Cardiac ventricle fibroblast (primary cell): Measurements from ENCODE around the gene TRMT10B. TPM values are rescaled to one million over a fixed set of nuclear protein-coding genes. Genes with fewer than 3 reads are reported as not detected.

Experiments used
- total RNA-seq: library from RNA; depleted of rRNA; stranded (reverse); fragments of >200 nt; gene quantifications from 2 replicates; pipeline ENCODE4 v1.2.3, GENCODE V29; 2015

Gene TRMT10B, protein sequence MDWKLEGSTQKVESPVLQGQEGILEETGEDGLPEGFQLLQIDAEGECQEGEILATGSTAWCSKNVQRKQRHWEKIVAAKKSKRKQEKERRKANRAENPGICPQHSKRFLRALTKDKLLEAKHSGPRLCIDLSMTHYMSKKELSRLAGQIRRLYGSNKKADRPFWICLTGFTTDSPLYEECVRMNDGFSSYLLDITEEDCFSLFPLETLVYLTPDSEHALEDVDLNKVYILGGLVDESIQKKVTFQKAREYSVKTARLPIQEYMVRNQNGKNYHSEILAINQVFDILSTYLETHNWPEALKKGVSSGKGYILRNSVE
- total RNA-seq, result 2.9 and 5.3 TPM in 2 replicates

DNA sequence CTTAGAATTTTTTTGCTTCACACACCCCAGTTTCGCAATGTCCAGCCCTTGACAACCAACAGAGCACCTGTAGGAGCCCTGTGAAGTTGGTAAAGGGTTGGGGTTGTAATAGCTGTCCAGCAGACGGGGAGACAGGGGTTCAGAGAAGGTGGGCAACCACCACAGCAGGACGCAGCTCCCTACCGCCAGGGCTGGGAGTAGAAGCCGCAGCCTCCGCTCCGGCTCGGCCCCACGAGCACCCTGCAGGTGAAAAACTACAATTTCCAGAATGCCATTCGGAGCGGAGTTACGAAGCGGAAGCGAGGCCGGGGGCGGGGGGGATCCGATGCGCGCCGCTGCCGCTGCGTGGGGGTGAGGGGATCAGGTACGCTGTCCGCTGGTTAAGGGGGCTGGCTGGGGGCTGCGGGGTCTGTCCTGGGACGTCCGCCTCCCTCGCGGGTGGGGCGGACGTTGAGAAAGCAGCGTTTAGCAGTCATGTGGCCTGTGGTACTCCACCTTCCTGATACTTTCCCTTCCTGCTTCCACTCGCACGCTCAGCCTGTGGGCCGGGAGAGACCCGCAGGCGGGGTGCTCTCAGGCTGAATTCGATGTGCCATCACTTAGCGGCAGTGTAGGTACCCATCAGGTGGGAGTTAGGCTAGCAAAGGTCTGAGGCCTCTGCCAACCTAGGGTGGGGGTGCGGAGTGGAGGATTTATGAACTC, at the start of gene TRMT10B:
Gene TRMT10B (plus strand): TSS at position 317 of the 702 bp plus-strand sequence. CDS start 8,127 bp downstream, outside the sequence.

DNA sequence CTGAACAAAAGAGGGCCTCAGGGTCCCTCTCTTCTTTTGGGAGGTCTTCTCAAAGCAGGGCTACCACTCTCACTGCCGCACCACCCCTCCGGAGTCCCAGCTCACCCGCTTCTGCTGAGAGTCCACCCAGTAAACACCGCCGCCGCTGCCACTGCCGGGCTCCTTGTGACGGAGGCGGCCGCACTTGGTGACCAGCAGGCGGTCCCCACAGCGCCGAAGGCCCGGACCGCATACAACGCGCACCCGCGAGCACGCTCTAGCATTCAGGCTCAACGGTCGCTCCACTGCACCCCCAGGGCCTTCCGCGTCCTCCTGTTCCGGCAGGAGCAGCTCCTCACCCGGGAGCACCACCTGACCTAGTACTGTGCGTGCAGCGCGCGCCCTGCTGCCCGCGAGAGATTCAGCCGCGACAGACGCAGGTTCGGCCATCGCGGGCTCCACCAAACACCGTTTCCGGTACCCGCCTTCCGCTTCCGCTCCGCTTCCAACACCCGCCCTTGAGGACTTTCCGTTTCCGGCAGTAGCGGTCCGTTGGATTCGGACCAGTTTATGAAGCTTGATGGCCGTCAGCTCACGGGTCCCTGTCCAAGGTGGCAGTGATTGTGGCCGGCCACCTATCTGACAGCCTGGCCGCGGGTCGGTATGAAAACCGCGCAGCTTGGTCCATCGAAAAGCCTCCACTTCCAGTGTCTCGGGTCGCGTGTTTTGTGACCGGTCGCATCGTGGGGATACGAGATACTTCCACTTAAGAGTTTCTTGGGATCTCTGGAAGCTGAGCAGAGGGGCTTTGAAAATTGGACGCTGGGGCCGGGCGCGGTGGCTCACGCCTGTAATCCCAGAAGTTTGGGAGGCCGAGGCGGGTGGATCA, 31.2 kb downstream of the TRMT10B start, which contains the start of gene EXOSC3:
Gene EXOSC3 (minus strand): TSS at position 449 of the 868 bp plus-strand sequence. CDS start 20 bp downstream, at position 429.

DNA sequence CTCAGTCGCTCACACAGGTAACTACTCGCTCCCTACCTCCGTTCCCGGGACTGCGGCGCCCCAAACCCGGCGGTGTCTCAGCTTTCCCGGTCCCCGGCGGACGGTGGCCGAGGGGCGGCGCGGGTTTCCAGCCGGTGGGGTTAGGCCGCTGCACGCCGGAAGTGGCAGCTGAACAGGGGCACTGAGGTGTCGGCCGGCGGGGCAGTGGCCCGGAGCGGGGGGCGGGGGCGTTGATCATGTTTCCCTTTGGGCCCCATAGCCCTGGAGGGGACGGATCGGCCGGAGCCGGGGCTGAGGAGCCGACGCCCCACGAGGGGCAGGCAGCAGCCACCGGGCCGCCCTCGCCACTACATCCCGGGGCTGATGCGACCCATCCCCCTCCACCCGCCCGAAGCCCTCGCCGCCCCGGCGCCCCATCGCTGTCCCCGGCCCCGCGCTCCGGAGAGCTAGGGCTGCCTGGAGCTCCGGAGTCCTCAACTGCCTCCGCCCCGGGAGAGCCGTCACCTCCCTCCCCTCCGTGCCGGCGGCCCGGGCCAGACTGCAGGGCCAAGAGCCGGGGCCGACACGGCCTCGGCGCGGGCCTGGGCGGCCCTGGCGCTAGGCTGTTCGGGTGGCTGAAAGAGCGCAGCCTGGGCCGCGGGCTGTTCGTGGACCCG, 47.2 kb downstream of the TRMT10B start, which contains the start of gene DCAF10:
Gene DCAF10 (plus strand): TSS at position 167 of the 656 bp plus-strand sequence. CDS start 70 bp downstream, at position 237.

Other genes starting within 250 kb of the TRMT10B start
- 4.7 and 5.2 TPM in 2 replicates for gene FBXO10, start 177.4 kb upstream of the TRMT10B start, total RNA-seq
- 58.5 and 92.3 TPM in 2 replicates for gene TOMM5, start 161.2 kb upstream of the TRMT10B start, total RNA-seq
- not detected in 2 replicates for gene FRMPD1, start 102.9 kb upstream of the TRMT10B start, total RNA-seq
- 20.8 and 35.0 TPM in 2 replicates for gene EXOSC3, start 31.3 kb downstream of the TRMT10B start, total RNA-seq
- 14.6 and 34.6 TPM in 2 replicates for gene DCAF10, start 47.0 kb downstream of the TRMT10B start, total RNA-seq
- gene SLC25A51, start 150.3 kb downstream of the TRMT10B start, total RNA-seq, result 25.5 and 30.8 TPM in 2 replicates